IMR-90 (cell line): Measurements from ENCODE around the gene SSC4D. TPM values are rescaled to one million over a fixed set of nuclear protein-coding genes. Genes with fewer than 3 reads are reported as not detected.

Experiments used
- ATAC-seq: fragments of 200-7000 bp; cut with Tn5 transposase; 2 replicates; pipeline ENCODE4 v1.9.1; 2020; ENCODE audit warnings: low read depth, mild to moderate bottlenecking, moderate library complexity
- BruUV-seq: library from RNA; stranded (reverse); fragments of 400-500 nt; replicated peaks from 2 replicates; lab custom pipeline; 2021; lab: Mats Ljungman, UMichigan
- CTCF ChIA-PET: fragments of 300-600 bp; formaldehyde crosslinking; extraction: SDS; loops from one replicate; lab custom pipeline; 2021; ENCODE audit warnings: antibody characterized with exemption; lab: Yijun Ruan, JAX
- POLR2A ChIA-PET: fragments of 300-600 bp; sonication (Branson Sonifier 250); formaldehyde crosslinking; loops from one replicate; lab custom pipeline; 2022; ENCODE audit warnings: antibody characterized with exemption; ENCODE audit not compliant: unreplicated experiment; lab: Charles Lee
- DNase-seq: peaks from one replicate; pipeline ENCODE4 v3.0.0; 2013
- H2AFZ ChIP-seq: replicated peaks from 2 replicates; pipeline ENCODE3; 2013; ENCODE audit warnings: low read length, mild to moderate bottlenecking; ENCODE audit not compliant: poor library complexity
- H2AK5ac ChIP-seq: 2 replicates; pipeline ENCODE4 v1.6.1; 2013; ENCODE audit warnings: low read depth, low read length, inconsistent platforms
- H2AK9ac ChIP-seq: replicated peaks from 2 replicates; pipeline ENCODE3; 2013; ENCODE audit warnings: mild to moderate bottlenecking, low read depth, low read length, moderate library complexity; ENCODE audit not compliant: poor library complexity
- H2BK120ac ChIP-seq: 2 replicates; pipeline ENCODE4 v1.6.1; 2013; ENCODE audit warnings: low read depth, low read length, inconsistent platforms
- H2BK15ac ChIP-seq: 3 replicates; pipeline ENCODE4 v1.6.1; 2013; ENCODE audit warnings: low read depth, low read length, inconsistent platforms
- H2BK20ac ChIP-seq: 2 replicates; pipeline ENCODE4 v1.6.1; 2013; ENCODE audit warnings: low read depth, mild to moderate bottlenecking, inconsistent platforms, low read length, moderate library complexity
- H2BK5ac ChIP-seq: 2 replicates; pipeline ENCODE4 v1.6.1; 2013; ENCODE audit warnings: mild to moderate bottlenecking, low read depth, low read length, inconsistent platforms; ENCODE audit not compliant: poor library complexity, severe bottlenecking
- H3K14ac ChIP-seq: replicated peaks from 2 replicates; pipeline ENCODE4 v1.6.1; 2013; ENCODE audit warnings: low read depth, low read length, inconsistent platforms
- H3K18ac ChIP-seq: 2 replicates; pipeline ENCODE4 v1.6.1; 2013; ENCODE audit warnings: low read depth, low read length, control low read depth
- H3K23ac ChIP-seq: 2 replicates; pipeline ENCODE4 v1.6.1; 2013; ENCODE audit warnings: low read depth, low read length, inconsistent platforms
- H3K27ac ChIP-seq: 2 replicates; pipeline ENCODE4 v1.5.1; 2013; ENCODE audit warnings: mild to moderate bottlenecking, control low read depth, low read length; ENCODE audit not compliant: insufficient read depth
- H3K27me3 ChIP-seq: 2 replicates; pipeline ENCODE4 v1.6.1; 2013; ENCODE audit warnings: low read length; ENCODE audit not compliant: control insufficient read depth, insufficient read depth
- H3K36me3 ChIP-seq: 2 replicates; pipeline ENCODE4 v1.6.1; 2013; ENCODE audit warnings: low read length, mixed read lengths; ENCODE audit not compliant: control insufficient read depth, insufficient read depth
- H3K4ac ChIP-seq: 2 replicates; pipeline ENCODE4 v1.6.1; 2013; ENCODE audit warnings: low read depth, low read length, inconsistent platforms
- H3K4me1 ChIP-seq: 2 replicates; pipeline ENCODE4 v1.6.1; 2013; ENCODE audit warnings: low read length, mixed read lengths; ENCODE audit not compliant: control insufficient read depth, insufficient read depth
- H3K4me2 ChIP-seq: 2 replicates; pipeline ENCODE4 v1.6.1; 2013; ENCODE audit warnings: low read depth, mild to moderate bottlenecking, control low read depth, low read length, moderate library complexity
- H3K4me3 ChIP-seq: 2 replicates; pipeline ENCODE4 v1.5.1; 2013; ENCODE audit warnings: low read depth, mild to moderate bottlenecking, control low read depth, low read length, moderate library complexity; ENCODE audit not compliant: insufficient read depth
- H3K56ac ChIP-seq: 2 replicates; pipeline ENCODE4 v1.6.1; 2013; ENCODE audit warnings: low read length, inconsistent platforms; ENCODE audit not compliant: insufficient read depth; ENCODE audit errors: extremely low read depth
- H3K79me1 ChIP-seq, 2 experiments: 2 replicates each; pipeline ENCODE4 v1.6.1; 2013; ENCODE audit warnings: low read length in 2 of 2, inconsistent platforms in 1 of 2, low read depth in 1 of 2
- H3K9ac ChIP-seq: 2 replicates; pipeline ENCODE4 v1.6.1; 2013; ENCODE audit warnings: low read depth, low read length, control low read depth
- H3K9me1 ChIP-seq: 2 replicates; pipeline ENCODE4 v1.6.1; 2013; ENCODE audit warnings: low read length, inconsistent platforms; ENCODE audit not compliant: insufficient read depth
- H3K9me3 ChIP-seq: 2 replicates; pipeline ENCODE4 v1.6.1; 2013; ENCODE audit warnings: low read length; ENCODE audit not compliant: control insufficient read depth, insufficient read depth
- H4K20me1 ChIP-seq: 2 replicates; pipeline ENCODE4 v1.6.1; 2013; ENCODE audit warnings: low read length, inconsistent platforms; ENCODE audit not compliant: insufficient read depth
- H4K5ac ChIP-seq: 2 replicates; pipeline ENCODE4 v1.6.1; 2013; ENCODE audit warnings: mild to moderate bottlenecking, low read depth, low read length, control low read depth
- H4K8ac ChIP-seq, 2 experiments: 2 replicates each; pipeline ENCODE4 v1.6.1; 2013; ENCODE audit warnings: low read depth in 2 of 2, low read length in 2 of 2, control low read depth in 1 of 2, inconsistent platforms in 1 of 2
- H4K91ac ChIP-seq: 2 replicates; pipeline ENCODE4 v1.6.1; 2013; ENCODE audit warnings: low read depth, low read length, inconsistent platforms; ENCODE audit not compliant: insufficient read depth
- BHLHE40 ChIP-seq: fragments of 150-350 bp; IDR thresholded peaks from 2 replicates; pipeline ENCODE4 v1.6.1; 2016; ENCODE audit warnings: mild to moderate bottlenecking, low read depth, low read length
- CEBPB ChIP-seq: IDR thresholded peaks from 2 replicates; pipeline ENCODE4 v1.6.1; 2012; ENCODE audit warnings: low read depth, low read length, improper control_type of control experiment
- CHD1 ChIP-seq: IDR thresholded peaks from 2 replicates; pipeline ENCODE4 v1.6.1; 2012; ENCODE audit warnings: low read depth, low read length, improper control_type of control experiment
- ELK1 ChIP-seq: fragments of 150-350 bp; IDR thresholded peaks from 2 replicates; pipeline ENCODE4 v1.6.1; 2016; ENCODE audit warnings: low read depth, mild to moderate bottlenecking, low read length, moderate library complexity, borderline replicate concordance
- FOS ChIP-seq: fragments of 150-350 bp; IDR thresholded peaks from 2 replicates; pipeline ENCODE4 v1.6.1; 2016; ENCODE audit warnings: low read depth, low read length
- MAFK ChIP-seq: IDR thresholded peaks from 2 replicates; pipeline ENCODE4 v1.6.1; 2012; ENCODE audit warnings: low read depth, low read length, improper control_type of control experiment
- MAZ ChIP-seq: IDR thresholded peaks from 2 replicates; pipeline ENCODE4 v1.6.1; 2012; ENCODE audit warnings: low read depth, mild to moderate bottlenecking, low read length, improper control_type of control experiment, moderate library complexity, borderline replicate concordance
- MXI1 ChIP-seq: IDR thresholded peaks from 2 replicates; pipeline ENCODE4 v1.6.1; 2012; ENCODE audit warnings: low read depth, mild to moderate bottlenecking, low read length, moderate library complexity, borderline replicate concordance
- NFE2L2 ChIP-seq: fragments of 150-350 bp; IDR thresholded peaks from 2 replicates; pipeline ENCODE4 v1.6.1; 2016; ENCODE audit warnings: low read depth, mild to moderate bottlenecking, low read length
- POLR2A ChIP-seq: IDR thresholded peaks from 2 replicates; pipeline ENCODE4 v1.6.1; 2012; ENCODE audit warnings: mild to moderate bottlenecking, low read depth, low read length
- RAD21 ChIP-seq: IDR thresholded peaks from 2 replicates; pipeline ENCODE4 v1.6.1; 2012; ENCODE audit warnings: low read length, improper control_type of control experiment
- RCOR1 ChIP-seq: IDR thresholded peaks from 2 replicates; pipeline ENCODE4 v1.6.1; 2012; ENCODE audit warnings: mild to moderate bottlenecking, low read length, improper control_type of control experiment; ENCODE audit not compliant: insufficient replicate concordance
- RFX5 ChIP-seq: IDR thresholded peaks from 2 replicates; pipeline ENCODE4 v1.8.0; 2012; ENCODE audit warnings: low read depth, mild to moderate bottlenecking, low read length, moderate library complexity
- SMC3 ChIP-seq: fragments of 150-350 bp; IDR thresholded peaks from 2 replicates; pipeline ENCODE4 v1.6.1; 2016; ENCODE audit warnings: low read depth, mild to moderate bottlenecking, antibody characterized with exemption, low read length, moderate library complexity
- USF2 ChIP-seq: fragments of 150-350 bp; IDR thresholded peaks from 2 replicates; pipeline ENCODE4 v1.6.1; 2017; ENCODE audit warnings: mild to moderate bottlenecking, antibody characterized with exemption, low read length, low read depth
- WGBS, 2 experiments: methylation state at CpG; one replicate each; pipeline versions ENCODE4 v1.1.5 to v1.1.7; 2013; ENCODE audit warnings: missing lambda C conversion rate in 2 of 2; ENCODE audit not compliant: insufficient read length in 1 of 2; ENCODE audit errors: extremely low coverage in 2 of 2; 5-methylcytosine and 5-hydroxymethylcytosine counted together
- dilution Hi-C: fragments of 300-500 bp; cut with HindIII; formaldehyde crosslinking; loops from one replicate; pipeline ENCODE4 v1.14.3; 2018; ENCODE audit warnings: low sequenced_read_pairs; ENCODE audit not compliant: unreplicated experiment
- in situ Hi-C: fragments of 300-500 bp; cut with MboI; formaldehyde crosslinking; loops from 3 replicates; pipeline ENCODE4 v1.14.3; 2019; ENCODE audit warnings: low sequenced_read_pairs, inconsistent platforms, mixed read lengths
- intact Hi-C: fragments of 100-400 bp; cut with micrococcal nuclease; formaldehyde crosslinking; loops from 2 replicates; pipeline ENCODE4 v1.10.0; 2022
- polyA plus RNA-seq, 3 experiments: library from polyadenylated mRNA; depleted of rRNA; stranded (reverse); fragments of >200 nt; gene quantifications; 2 replicates each; pipeline ENCODE4 v1.2.3, GENCODE V29; 2012; ENCODE audit warnings: low replicate concordance in 1 of 3
- total RNA-seq: library from RNA; depleted of rRNA; stranded (reverse); fragments of >200 nt; gene quantifications from 2 replicates; pipeline ENCODE4 v1.2.3, GENCODE V29; 2012
- TF ChIP-seq, protein P1 (sequence below): conservative IDR thresholded peaks from 2 replicates; pipeline ENCODE4 v1.5.1; 2012; ENCODE audit warnings: mild to moderate bottlenecking, low read depth, low read length, improper control_type of control experiment

The SSC4D gene
- total and polyA plus RNA-seq, 2 of the 4 experiments (the other 2 are of a cell fraction), result 0.36 to 0.70 TPM

GRCh38 chr7:76426246-76426645, 16.7 kb upstream of the SSC4D start:
- Histone ChIP-seq H3K9me3 (no peaks in the 10 kb centered on the region), H2BK20ac (no peak overlapping the region), H3K27me3 (no peaks in the 10 kb centered on the region), H2AK9ac (no peak overlapping the region), H2BK5ac (no peak overlapping the region), H3K4ac (no peak overlapping the region), H4K5ac (no peak overlapping the region), H2AFZ (no peak overlapping the region), H4K8ac (no peak overlapping the region), H3K4me3 (no peak overlapping the region), H3K9me1 (peaks cover 9% of the 10 kb centered on the region), H2BK15ac (no peak overlapping the region), H3K4me1 (peaks cover 11% of the 10 kb centered on the region), H3K18ac (no peak overlapping the region), H3K79me1 (no peaks in the 10 kb centered on the region), H2BK120ac (no peak overlapping the region), H3K4me2 (no peak overlapping the region), H4K20me1 (no peaks in the 10 kb centered on the region), H3K27ac (no peak overlapping the region), H3K9ac (no peak overlapping the region), H3K36me3 (no peaks in the 10 kb centered on the region), H4K91ac (no peak overlapping the region), H3K14ac (no peak overlapping the region), H2AK5ac (no peak overlapping the region), H3K56ac (no peak overlapping the region), H3K23ac (no peak overlapping the region)
- TF ChIP-seq RFX5, result no peak
- TF ChIP-seq BHLHE40, result no peak
- TF ChIP-seq ELK1, result no peak
- TF ChIP-seq NFE2L2, result no peak
- TF ChIP-seq CHD1, result no peak
- no peak for TF ChIP-seq RAD21
- no peak for TF ChIP-seq MAZ
- TF ChIP-seq FOS, result no peak
- no peak for TF ChIP-seq POLR2A
- TF ChIP-seq RCOR1, result no peak
- no peak for TF ChIP-seq CEBPB
- TF ChIP-seq MAFK, result no peak
- TF ChIP-seq USF2, result no peak
- TF ChIP-seq SMC3, result no peak
- no peak for TF ChIP-seq MXI1
- TF ChIP-seq, protein P1, sequence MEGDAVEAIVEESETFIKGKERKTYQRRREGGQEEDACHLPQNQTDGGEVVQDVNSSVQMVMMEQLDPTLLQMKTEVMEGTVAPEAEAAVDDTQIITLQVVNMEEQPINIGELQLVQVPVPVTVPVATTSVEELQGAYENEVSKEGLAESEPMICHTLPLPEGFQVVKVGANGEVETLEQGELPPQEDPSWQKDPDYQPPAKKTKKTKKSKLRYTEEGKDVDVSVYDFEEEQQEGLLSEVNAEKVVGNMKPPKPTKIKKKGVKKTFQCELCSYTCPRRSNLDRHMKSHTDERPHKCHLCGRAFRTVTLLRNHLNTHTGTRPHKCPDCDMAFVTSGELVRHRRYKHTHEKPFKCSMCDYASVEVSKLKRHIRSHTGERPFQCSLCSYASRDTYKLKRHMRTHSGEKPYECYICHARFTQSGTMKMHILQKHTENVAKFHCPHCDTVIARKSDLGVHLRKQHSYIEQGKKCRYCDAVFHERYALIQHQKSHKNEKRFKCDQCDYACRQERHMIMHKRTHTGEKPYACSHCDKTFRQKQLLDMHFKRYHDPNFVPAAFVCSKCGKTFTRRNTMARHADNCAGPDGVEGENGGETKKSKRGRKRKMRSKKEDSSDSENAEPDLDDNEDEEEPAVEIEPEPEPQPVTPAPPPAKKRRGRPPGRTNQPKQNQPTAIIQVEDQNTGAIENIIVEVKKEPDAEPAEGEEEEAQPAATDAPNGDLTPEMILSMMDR, result no peak
- ATAC-seq (no peak), DNase-seq (no peak)
- intact Hi-C loops, result no loop called here
- in situ Hi-C loops, result no loop called here
- dilution Hi-C loops, result no loop called here
- no TSS peak for BruUV-seq
- ChIA-PET POLR2A (no interaction called here), CTCF (interaction anchor here (0.5 kb wide), 1 partner anchor 11 kb away, joined by 4 read pairs; no protein-coding TSS in a partner anchor)
- WGBS, 2 experiments, result 80% methylated on average over 1 of the region's 4 CpGs; no CpG with 5 or more reads in 1 of the 2 experiments
